Activated CD4-positive, alpha-beta T cell treated with anti-CD3 and anti-CD28 coated beads, Interleukin-2, amount 50 U/mL, for 16 hours (primary cell): ENCODE data around the gene HHLA2.

Experiments used
- DNase-seq: peaks from one replicate; pipeline ENCODE4 v3.0.0-alpha.2; 2020

Gene HHLA2

GRCh38 chr3:108300103-108300849 is 3.9 kb downstream of the HHLA2 start:
- DNase-seq, result peak; percentile 26

- peak; percentile 66 for DNase-seq
Observed at GRCh38 chr3:108301695-108302404, 5.5 kb downstream of the HHLA2 start.

- DNase-seq, result no peak
Observed at GRCh38 chr3:108302570-108302969, 6.2 kb downstream of the HHLA2 start.

GRCh38 chr3:108305484-108306172 is 9.3 kb downstream of the HHLA2 start:
- DNase-seq, result no peak

- no peak for DNase-seq
Observed at GRCh38 chr3:108311797-108312196, 15.4 kb downstream of the HHLA2 start.

GRCh38 chr3:108312656-108313055 is 16.3 kb downstream of the HHLA2 start:
- DNase-seq, result no peak

GRCh38 chr3:108315767-108316301 is 19.5 kb downstream of the HHLA2 start:
- DNase-seq, result no peak

- DNase-seq, result no peak
Observed at GRCh38 chr3:108319428-108320082, 23.2 kb downstream of the HHLA2 start.

GRCh38 chr3:108320746-108321350 is 24.5 kb downstream of the HHLA2 start:
- DNase-seq, result no peak

GRCh38 chr3:108322352-108322751 is 26.0 kb downstream of the HHLA2 start:
- no peak for DNase-seq

GRCh38 chr3:108324177-108324576 is 27.8 kb downstream of the HHLA2 start:
- no peak for DNase-seq

GRCh38 chr3:108327168-108327567 is 30.8 kb downstream of the HHLA2 start:
- DNase-seq, result no peak

GRCh38 chr3:108328821-108329486 is 32.6 kb downstream of the HHLA2 start:
- peak; percentile 66 for DNase-seq

- no peak for DNase-seq
Observed at GRCh38 chr3:108329508-108329907, 33.2 kb downstream of the HHLA2 start.

GRCh38 chr3:108329947-108330346 is 33.6 kb downstream of the HHLA2 start:
- DNase-seq, result no peak

GRCh38 chr3:108331792-108332191 is 35.4 kb downstream of the HHLA2 start:
- DNase-seq, result peak; percentile 20

- DNase-seq, result no peak
Observed at GRCh38 chr3:108333961-108334360, 37.6 kb downstream of the HHLA2 start.

GRCh38 chr3:108334701-108335100 is 38.4 kb downstream of the HHLA2 start:
- no peak for DNase-seq

GRCh38 chr3:108338901-108339545 is 42.7 kb downstream of the HHLA2 start:
- no peak for DNase-seq

GRCh38 chr3:108341911-108342310 is 45.6 kb downstream of the HHLA2 start:
- DNase-seq, result no peak

GRCh38 chr3:108342837-108343486 is 46.6 kb downstream of the HHLA2 start:
- DNase-seq, result peak; percentile 86
